ENCODE measurements around the gene PTGDS.

DNA sequence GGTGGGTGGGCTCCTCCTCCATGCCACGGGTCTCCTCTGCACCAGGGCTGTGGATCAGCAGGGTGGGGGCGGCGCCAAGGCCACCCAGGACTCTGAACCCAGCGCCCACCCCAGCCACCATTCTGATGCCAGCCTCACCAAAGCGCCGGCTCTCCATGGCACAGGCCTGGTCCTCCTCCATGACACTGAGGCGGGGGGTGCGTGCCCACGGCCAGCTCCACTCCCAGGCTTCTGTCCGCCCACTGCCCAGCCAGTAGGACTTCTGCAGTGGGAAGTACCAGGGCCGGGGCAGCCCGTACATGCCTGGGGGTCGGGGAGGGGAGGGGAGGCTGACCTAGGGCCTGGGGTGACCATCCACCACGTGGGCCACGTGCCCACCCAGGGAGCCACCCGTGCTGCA, 39.1 kb downstream of the PTGDS start:
- TF ChIP-seq, protein P1, sequence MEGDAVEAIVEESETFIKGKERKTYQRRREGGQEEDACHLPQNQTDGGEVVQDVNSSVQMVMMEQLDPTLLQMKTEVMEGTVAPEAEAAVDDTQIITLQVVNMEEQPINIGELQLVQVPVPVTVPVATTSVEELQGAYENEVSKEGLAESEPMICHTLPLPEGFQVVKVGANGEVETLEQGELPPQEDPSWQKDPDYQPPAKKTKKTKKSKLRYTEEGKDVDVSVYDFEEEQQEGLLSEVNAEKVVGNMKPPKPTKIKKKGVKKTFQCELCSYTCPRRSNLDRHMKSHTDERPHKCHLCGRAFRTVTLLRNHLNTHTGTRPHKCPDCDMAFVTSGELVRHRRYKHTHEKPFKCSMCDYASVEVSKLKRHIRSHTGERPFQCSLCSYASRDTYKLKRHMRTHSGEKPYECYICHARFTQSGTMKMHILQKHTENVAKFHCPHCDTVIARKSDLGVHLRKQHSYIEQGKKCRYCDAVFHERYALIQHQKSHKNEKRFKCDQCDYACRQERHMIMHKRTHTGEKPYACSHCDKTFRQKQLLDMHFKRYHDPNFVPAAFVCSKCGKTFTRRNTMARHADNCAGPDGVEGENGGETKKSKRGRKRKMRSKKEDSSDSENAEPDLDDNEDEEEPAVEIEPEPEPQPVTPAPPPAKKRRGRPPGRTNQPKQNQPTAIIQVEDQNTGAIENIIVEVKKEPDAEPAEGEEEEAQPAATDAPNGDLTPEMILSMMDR (IDR thresholded peaks at IDR 0.05; ENCODE audit: insufficient read depth, low read depth, low read length): no peak
- TF ChIP-seq EZH2 (IDR thresholded peaks at IDR 0.05; ENCODE audit: insufficient read depth, low read length): no peak
